ENCODE measurements around the gene PCDHA8.
A peak's percentile ranks its signal among the peaks of the same experiment; 100 is the strongest.
"Not testable (repeated sequence)": the region's sequence is repeated elsewhere in the genome, so short reads cannot be mapped to it uniquely, and the experiment has no call there.

PCDHA8 gene

DNA sequence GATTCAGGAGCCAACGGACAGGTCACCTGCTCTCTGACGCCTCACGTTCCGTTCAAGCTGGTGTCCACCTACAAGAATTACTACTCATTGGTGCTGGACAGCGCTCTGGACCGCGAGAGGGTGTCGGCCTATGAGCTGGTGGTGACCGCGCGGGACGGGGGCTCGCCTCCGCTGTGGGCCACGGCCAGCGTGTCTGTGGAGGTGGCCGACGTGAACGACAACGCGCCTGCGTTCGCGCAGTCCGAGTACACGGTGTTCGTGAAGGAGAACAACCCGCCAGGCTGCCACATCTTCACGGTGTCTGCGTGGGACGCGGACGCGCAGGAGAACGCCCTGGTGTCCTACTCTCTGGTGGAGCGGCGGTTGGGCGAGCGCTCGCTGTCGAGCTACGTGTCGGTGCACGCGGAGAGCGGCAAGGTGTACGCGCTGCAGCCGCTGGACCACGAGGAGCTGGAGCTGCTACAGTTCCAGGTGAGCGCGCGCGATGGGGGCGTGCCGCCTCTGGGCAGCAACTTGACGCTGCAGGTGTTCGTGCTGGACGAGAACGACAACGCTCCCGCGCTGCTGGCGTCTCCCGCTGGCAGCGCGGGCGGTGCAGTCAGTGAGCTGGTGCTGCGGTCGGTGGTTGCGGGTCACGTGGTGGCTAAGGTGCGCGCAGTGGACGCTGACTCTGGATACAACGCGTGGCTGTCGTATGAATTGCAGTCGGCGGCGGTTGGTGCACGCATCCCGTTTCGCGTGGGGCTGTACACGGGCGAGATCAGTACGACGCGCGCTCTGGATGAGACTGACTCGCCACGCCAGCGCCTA is 16.4 kb downstream of the PCDHA8 start:
- Histone ChIP-seq H3K9me3 (ENCODE audit: control insufficient read depth in 1 of 2, low read length in 2 of 2) (peaks cover 5 to 16% of the 10 kb centered on the region in 2 donors), H3K4me3 (ENCODE audit: low read depth in 1 of 2, low read length in 2 of 2) (no peak overlapping the region), H3K27me3 (ENCODE audit: low read depth, low read length) (no peaks in the 10 kb centered on the region), H3K36me3 (ENCODE audit: control insufficient read depth in 1 of 2, insufficient read depth in 2 of 2, low read length in 2 of 2) (no peaks in the 10 kb centered on the region), H3K4me1 (ENCODE audit: control insufficient read depth in 1 of 2, insufficient read depth in 2 of 2, low read length in 2 of 2) (no peaks in the 10 kb centered on the region), H3K27ac (ENCODE audit: low read length) (no peak overlapping the region)

DNA sequence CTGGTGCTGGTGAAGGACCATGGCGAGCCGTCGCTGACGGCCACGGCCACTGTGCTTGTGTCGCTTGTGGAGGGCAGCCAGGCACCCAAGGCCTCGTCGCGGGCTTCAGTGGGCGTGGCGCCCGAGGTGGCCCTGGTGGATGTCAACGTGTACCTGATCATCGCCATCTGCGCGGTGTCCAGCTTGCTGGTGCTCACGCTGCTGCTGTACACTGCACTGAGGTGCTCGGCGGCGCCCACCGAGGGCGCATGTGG is 16.9 kb downstream of the PCDHA8 start:
- Histone ChIP-seq H3K4me3 (ENCODE audit: low read depth in 1 of 2, low read length in 2 of 2) (no peak overlapping the region), H3K36me3 (ENCODE audit: control insufficient read depth in 1 of 2, insufficient read depth in 2 of 2, low read length in 2 of 2) (no peaks in the 10 kb centered on the region), H3K27me3 (ENCODE audit: low read depth, low read length) (no peaks in the 10 kb centered on the region), H3K9me3 (ENCODE audit: control insufficient read depth in 1 of 2, low read length in 2 of 2) (peaks cover 5 to 21% of the 10 kb centered on the region in 2 donors), H3K27ac (ENCODE audit: low read length) (no peak overlapping the region), H3K4me1 (ENCODE audit: control insufficient read depth in 1 of 2, insufficient read depth in 2 of 2, low read length in 2 of 2) (no peaks in the 10 kb centered on the region)

DNA sequence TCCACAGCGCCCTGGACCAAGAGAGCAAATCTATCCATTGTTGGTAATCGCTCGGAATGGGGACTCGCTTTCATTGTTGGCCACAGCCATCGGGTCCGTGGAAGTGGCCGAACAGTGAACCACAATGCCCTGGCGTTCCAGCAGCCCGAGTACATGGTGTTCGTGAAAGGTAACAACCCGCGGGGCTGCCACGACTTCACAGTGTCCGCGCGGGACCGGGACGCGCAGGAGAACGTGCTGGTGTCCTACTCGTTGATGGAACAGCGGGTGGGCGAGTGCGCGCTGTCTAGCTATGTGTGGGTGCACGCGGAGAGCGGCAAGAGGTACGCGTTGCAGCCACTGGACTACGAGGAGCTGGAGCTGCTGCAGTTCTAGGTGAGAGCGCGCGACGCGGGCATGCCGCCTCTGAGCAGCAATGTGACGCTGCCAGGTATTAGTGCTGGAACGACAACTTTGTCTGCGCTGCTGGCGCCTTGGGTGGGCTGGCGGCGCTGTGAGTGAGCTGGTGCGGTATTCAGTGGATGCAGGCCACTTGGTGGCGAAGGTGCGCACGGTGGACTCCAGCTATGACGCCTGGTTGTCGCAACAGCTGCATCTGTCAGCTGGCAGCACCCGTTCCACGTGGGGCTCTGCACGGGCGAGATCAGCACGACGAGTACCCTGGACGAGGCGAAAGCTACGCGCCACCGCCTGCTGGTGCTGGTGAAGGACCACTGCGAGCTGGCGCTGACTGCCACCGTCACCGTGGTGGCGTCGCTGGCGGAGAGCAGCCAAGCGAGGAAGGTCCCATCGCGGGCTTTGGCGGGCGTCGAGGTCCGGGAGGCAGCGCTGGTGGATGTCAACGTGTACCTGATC is 21.7 kb downstream of the PCDHA8 start:
- H3K9me3 ChIP-seq (ENCODE audit: control insufficient read depth in 1 of 2, low read length in 2 of 2), result peaks cover 0 to 26% of the 10 kb centered on the region in 2 donors
- H3K4me3 ChIP-seq (ENCODE audit: low read depth in 1 of 2, low read length in 2 of 2), result no peak overlapping the region
- H3K4me1 ChIP-seq (ENCODE audit: control insufficient read depth in 1 of 2, insufficient read depth in 2 of 2, low read length in 2 of 2), result no peaks in the 10 kb centered on the region
- no peaks in the 10 kb centered on the region for H3K36me3 ChIP-seq (ENCODE audit: control insufficient read depth in 1 of 2, insufficient read depth in 2 of 2, low read length in 2 of 2)
- H3K27me3 ChIP-seq (ENCODE audit: low read depth, low read length), result no peaks in the 10 kb centered on the region
- H3K27ac ChIP-seq (ENCODE audit: low read length), result no peak overlapping the region

- Histone ChIP-seq H3K27ac (ENCODE audit: low read length) (no peak within 1 kb of the TSS), H3K36me3 (ENCODE audit: control insufficient read depth in 1 of 2, insufficient read depth in 2 of 2, low read length in 2 of 2) (no peaks in the 10 kb centered on the region), H3K4me1 (ENCODE audit: control insufficient read depth in 1 of 2, insufficient read depth in 2 of 2, low read length in 2 of 2) (no peaks in the 10 kb centered on the region), H3K9me3 (ENCODE audit: control insufficient read depth in 1 of 2, low read length in 2 of 2) (peaks cover 0 to 26% of the 10 kb centered on the region in 2 donors), H3K4me3 (ENCODE audit: low read depth in 1 of 2, low read length in 2 of 2) (peak within 1 kb of the TSS in 1 of 2 donors; percentile 56), H3K27me3 (ENCODE audit: low read depth, low read length) (no peaks in the 10 kb centered on the region)
Measured at GRCh38 chr5:140868721-140869554, 28.0 kb downstream of the PCDHA8 start, which contains the start of gene PCDHA11. PCDHA11 (plus strand) TSS chr5:140868957; CDS start chr5:140869104, 147 bp downstream.

GRCh38 chr5:140869555-140869886 is 28.5 kb downstream of the PCDHA8 start:
- Histone ChIP-seq H3K36me3 (ENCODE audit: control insufficient read depth in 1 of 2, insufficient read depth in 2 of 2, low read length in 2 of 2) (no peaks in the 10 kb centered on the region), H3K9me3 (ENCODE audit: control insufficient read depth in 1 of 2, low read length in 2 of 2) (peaks cover 0 to 26% of the 10 kb centered on the region in 2 donors), H3K27me3 (ENCODE audit: low read depth, low read length) (no peaks in the 10 kb centered on the region), H3K4me1 (ENCODE audit: control insufficient read depth in 1 of 2, insufficient read depth in 2 of 2, low read length in 2 of 2) (no peaks in the 10 kb centered on the region), H3K27ac (ENCODE audit: low read length) (no peak overlapping the region), H3K4me3 (ENCODE audit: low read depth in 1 of 2, low read length in 2 of 2) (peak overlapping the region in 1 of 2 donors; percentile 56)

DNA sequence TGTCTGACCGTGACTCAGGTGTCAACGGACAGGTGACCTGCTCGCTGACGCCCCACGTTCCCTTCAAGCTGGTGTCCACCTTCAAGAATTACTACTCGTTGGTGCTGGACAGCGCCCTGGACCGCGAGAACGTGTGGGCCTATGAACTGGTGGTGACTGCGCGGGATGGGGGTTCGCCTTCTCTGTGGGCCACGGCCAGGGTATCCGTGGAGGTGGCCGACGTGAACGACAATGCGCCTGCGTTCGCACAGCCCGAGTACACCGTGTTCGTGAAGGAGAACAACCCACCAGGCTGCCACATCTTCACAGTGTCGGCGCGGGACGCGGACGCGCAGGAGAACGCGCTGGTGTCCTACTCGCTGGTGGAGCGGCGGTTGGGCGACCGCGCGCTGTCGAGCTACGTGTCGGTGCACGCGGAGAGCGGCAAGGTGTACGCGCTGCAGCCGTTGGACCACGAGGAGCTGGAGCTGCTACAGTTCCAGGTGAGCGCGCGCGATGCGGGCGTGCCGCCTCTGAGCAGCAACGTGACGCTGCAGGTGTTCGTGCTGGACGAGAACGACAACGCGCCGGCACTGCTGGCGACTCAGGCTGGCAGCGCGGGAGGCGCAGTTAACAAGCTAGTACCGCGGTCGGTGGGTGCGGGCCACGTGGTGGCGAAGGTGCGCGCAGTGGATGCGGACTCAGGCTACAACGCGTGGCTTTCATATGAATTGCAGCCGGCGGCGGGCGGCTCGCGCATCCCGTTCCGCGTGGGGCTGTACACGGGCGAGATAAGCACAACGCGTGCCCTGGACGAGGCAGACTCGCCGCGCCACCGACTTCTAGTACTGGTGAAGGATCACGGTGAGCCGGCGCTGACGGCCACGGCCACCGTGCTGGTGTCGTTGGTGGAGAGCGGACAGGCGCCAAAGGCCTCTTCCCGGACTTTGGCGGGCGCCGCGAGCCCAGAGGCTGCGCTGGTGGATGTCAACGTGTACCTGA is 29.5 kb downstream of the PCDHA8 start:
- H3K9me3 ChIP-seq (ENCODE audit: control insufficient read depth in 1 of 2, low read length in 2 of 2), result peaks cover 0 to 32% of the 10 kb centered on the region in 2 donors
- no peaks in the 10 kb centered on the region for H3K36me3 ChIP-seq (ENCODE audit: control insufficient read depth in 1 of 2, insufficient read depth in 2 of 2, low read length in 2 of 2)
- no peaks in the 10 kb centered on the region for H3K27me3 ChIP-seq (ENCODE audit: low read depth, low read length)
- H3K4me3 ChIP-seq (ENCODE audit: low read depth in 1 of 2, low read length in 2 of 2), result peak overlapping the region in 1 of 2 donors; percentile 25
- H3K27ac ChIP-seq (ENCODE audit: low read length), result no peak overlapping the region
- H3K4me1 ChIP-seq (ENCODE audit: control insufficient read depth in 1 of 2, insufficient read depth in 2 of 2, low read length in 2 of 2), result no peaks in the 10 kb centered on the region

DNA sequence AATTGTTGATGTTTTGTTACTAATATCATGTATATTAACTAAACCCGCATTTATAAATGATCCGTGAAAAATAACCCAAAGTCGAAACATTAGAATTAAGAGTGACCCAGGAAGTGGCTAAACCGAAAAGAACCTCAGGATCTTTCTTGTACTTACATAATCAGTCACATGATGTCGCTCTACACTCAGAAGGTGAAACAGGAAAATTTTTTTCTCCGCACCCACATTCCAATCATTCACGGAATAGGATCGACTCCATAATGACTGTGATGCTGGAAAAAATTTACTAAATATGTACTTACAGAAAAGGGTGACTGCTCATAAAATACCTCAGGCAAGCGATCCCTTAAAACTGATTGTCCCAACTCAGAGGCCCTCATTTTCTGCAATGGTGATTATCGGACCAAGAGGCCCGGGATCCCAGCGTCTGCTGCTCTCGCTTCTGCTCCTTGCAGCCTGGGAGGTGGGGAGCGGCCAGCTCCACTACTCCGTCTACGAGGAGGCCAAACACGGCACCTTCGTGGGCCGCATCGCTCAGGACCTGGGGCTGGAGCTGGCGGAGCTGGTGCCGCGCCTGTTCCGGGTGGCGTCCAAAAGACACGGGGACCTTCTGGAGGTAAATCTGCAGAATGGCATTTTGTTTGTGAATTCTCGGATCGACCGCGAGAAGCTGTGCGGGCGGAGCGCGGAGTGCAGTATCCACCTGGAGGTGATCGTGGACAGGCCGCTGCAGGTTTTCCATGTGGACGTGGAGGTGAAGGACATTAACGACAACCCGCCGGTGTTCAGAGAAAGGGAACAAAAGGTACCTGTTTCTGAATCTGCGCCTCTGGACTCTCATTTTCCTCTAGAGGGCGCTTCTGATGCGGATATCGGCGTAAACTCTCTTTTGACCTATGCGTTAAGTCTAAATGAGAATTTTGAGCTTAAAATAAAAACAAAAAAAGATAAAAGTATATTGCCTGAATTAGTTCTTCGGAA is 34.4 kb downstream of the PCDHA8 start, which contains the start of gene PCDHA12:
Gene PCDHA12 (plus strand): TSS at position 224 of the 981 bp plus-strand sequence. CDS start 165 bp downstream, at position 389.
- Histone ChIP-seq H3K9me3 (ENCODE audit: control insufficient read depth in 1 of 2, low read length in 2 of 2) (peaks cover 7 to 33% of the 10 kb centered on the region in 2 donors), H3K27ac (ENCODE audit: low read length) (no peak within 1 kb of the TSS), H3K4me1 (ENCODE audit: control insufficient read depth in 1 of 2, insufficient read depth in 2 of 2, low read length in 2 of 2) (no peaks in the 10 kb centered on the region), H3K36me3 (ENCODE audit: control insufficient read depth in 1 of 2, insufficient read depth in 2 of 2, low read length in 2 of 2) (no peaks in the 10 kb centered on the region), H3K4me3 (ENCODE audit: low read depth in 1 of 2, low read length in 2 of 2) (peak within 1 kb of the TSS in 1 of 2 donors; percentile 32), H3K27me3 (ENCODE audit: low read depth, low read length) (no peaks in the 10 kb centered on the region)

DNA sequence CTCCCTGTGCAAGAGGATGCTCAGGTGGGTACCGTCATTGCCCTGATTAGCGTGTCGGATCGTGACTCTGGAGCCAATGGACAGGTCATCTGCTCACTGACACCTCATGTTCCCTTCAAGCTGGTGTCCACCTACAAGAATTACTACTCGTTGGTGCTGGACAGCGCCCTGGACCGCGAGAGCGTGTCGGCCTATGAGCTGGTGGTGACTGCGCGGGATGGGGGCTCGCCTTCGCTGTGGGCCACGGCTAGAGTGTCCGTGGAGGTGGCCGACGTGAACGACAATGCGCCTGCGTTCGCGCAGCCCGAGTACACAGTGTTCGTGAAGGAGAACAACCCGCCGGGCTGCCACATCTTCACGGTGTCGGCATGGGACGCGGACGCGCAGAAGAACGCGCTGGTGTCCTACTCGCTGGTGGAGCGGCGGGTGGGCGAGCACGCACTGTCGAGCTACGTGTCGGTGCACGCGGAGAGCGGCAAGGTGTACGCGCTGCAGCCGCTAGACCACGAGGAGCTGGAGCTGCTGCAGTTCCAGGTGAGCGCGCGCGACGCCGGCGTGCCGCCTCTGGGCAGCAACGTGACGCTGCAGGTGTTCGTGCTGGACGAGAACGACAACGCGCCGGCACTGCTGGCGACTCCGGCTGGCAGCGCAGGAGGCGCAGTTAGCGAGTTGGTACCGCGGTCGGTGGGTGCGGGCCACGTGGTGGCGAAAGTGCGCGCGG is 35.7 kb downstream of the PCDHA8 start:
- H3K4me1 ChIP-seq (ENCODE audit: control insufficient read depth in 1 of 2, insufficient read depth in 2 of 2, low read length in 2 of 2); H3K27me3 ChIP-seq (ENCODE audit: low read depth, low read length); H3K27ac ChIP-seq (ENCODE audit: low read length); H3K36me3 ChIP-seq (ENCODE audit: control insufficient read depth in 1 of 2, insufficient read depth in 2 of 2, low read length in 2 of 2): not testable (repeated sequence)
- H3K9me3 ChIP-seq (ENCODE audit: control insufficient read depth in 1 of 2, low read length in 2 of 2), result peaks cover 7 to 26% of the 10 kb centered on the region in 2 donors
- peak overlapping the region in 1 of 2 donors; percentile 30 for H3K4me3 ChIP-seq (ENCODE audit: low read depth in 1 of 2, low read length in 2 of 2)

DNA sequence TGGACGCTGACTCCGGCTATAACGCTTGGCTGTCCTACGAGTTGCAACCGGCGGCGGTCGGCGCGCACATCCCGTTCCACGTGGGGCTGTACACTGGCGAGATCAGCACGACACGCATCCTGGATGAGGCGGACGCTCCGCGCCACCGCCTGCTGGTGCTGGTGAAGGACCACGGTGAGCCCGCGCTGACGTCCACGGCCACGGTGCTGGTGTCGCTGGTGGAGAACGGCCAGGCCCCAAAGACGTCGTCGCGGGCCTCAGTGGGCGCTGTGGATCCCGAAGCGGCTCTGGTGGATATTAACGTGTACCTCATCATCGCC is 36.2 kb downstream of the PCDHA8 start:
- H3K9me3 ChIP-seq (ENCODE audit: control insufficient read depth in 1 of 2, low read length in 2 of 2), result peaks cover 7 to 31% of the 10 kb centered on the region in 2 donors
- no peaks in the 10 kb centered on the region for H3K36me3 ChIP-seq (ENCODE audit: control insufficient read depth in 1 of 2, insufficient read depth in 2 of 2, low read length in 2 of 2)
- H3K4me1 ChIP-seq (ENCODE audit: control insufficient read depth in 1 of 2, insufficient read depth in 2 of 2, low read length in 2 of 2), result peaks cover 0 to 3% of the 10 kb centered on the region in 2 donors
- no peak overlapping the region for H3K27ac ChIP-seq (ENCODE audit: low read length)
- no peak overlapping the region for H3K4me3 ChIP-seq (ENCODE audit: low read depth in 1 of 2, low read length in 2 of 2)
- no peaks in the 10 kb centered on the region for H3K27me3 ChIP-seq (ENCODE audit: low read depth, low read length)
